Suprapubic skin (tissue), 4 donors: ENCODE measurements around the gene PGA3.

Experiments
- EP300 ChIP-seq: sonication (generic); formaldehyde crosslinking; IDR thresholded peaks from one replicate; pipeline ENCODE4 v1.6.1; 2017; ENCODE audit warnings: antibody characterized with exemption
- POLR2A ChIP-seq, 2 donors: fragments of 450-650 bp; IDR thresholded peaks; one replicate each; pipeline ENCODE4 v1.6.1; 2017; ENCODE audit warnings: antibody characterized with exemption in 2 of 2, mild to moderate bottlenecking in 2 of 2, moderate library complexity in 2 of 2
- POLR2AphosphoS5 ChIP-seq, 3 donors: sonication (generic); formaldehyde crosslinking; IDR thresholded peaks; one replicate each; pipeline ENCODE4 v1.6.1; 2017; ENCODE audit warnings: antibody characterized with exemption in 3 of 3
- TF ChIP-seq, protein P1 (sequence below), 2 donors: fragments of 200-600 bp in 1 of 2; fragments of 450-650 bp in 1 of 2; sonication (generic) in 1 of 2; IDR thresholded peaks; one replicate each; pipeline ENCODE4 v1.5.1; 2016 to 2019; ENCODE audit warnings: antibody characterized with exemption in 2 of 2, mild to moderate bottlenecking in 1 of 2, moderate library complexity in 1 of 2

- TF ChIP-seq POLR2AphosphoS5 (IDR thresholded peaks at IDR 0.05) (no peak), EP300 (no peak), POLR2A (IDR thresholded peaks at IDR 0.05) (no peak)
- TF ChIP-seq, protein P1, sequence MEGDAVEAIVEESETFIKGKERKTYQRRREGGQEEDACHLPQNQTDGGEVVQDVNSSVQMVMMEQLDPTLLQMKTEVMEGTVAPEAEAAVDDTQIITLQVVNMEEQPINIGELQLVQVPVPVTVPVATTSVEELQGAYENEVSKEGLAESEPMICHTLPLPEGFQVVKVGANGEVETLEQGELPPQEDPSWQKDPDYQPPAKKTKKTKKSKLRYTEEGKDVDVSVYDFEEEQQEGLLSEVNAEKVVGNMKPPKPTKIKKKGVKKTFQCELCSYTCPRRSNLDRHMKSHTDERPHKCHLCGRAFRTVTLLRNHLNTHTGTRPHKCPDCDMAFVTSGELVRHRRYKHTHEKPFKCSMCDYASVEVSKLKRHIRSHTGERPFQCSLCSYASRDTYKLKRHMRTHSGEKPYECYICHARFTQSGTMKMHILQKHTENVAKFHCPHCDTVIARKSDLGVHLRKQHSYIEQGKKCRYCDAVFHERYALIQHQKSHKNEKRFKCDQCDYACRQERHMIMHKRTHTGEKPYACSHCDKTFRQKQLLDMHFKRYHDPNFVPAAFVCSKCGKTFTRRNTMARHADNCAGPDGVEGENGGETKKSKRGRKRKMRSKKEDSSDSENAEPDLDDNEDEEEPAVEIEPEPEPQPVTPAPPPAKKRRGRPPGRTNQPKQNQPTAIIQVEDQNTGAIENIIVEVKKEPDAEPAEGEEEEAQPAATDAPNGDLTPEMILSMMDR (IDR thresholded peaks at IDR 0.05): no peak
Measured at GRCh38 chr11:61198948-61199523, 4.3 kb upstream of the PGA3 start.
